ENCODE results near the gene SLC12A7.
"Not testable (repeated sequence)": the region's sequence is repeated elsewhere in the genome, so short reads cannot be mapped to it uniquely, and the experiment has no call there.

The SLC12A7 gene

GRCh38 chr5:1094670-1095190 is 17.1 kb downstream of the SLC12A7 start:
- no peak for DNase-seq

- DNase-seq, result no peak
Measured at GRCh38 chr5:1093361-1093760, 18.5 kb downstream of the SLC12A7 start.

- DNase-seq, result no peak
Measured at GRCh38 chr5:1092122-1092521, 19.7 kb downstream of the SLC12A7 start.

GRCh38 chr5:1091632-1092031 is 20.2 kb downstream of the SLC12A7 start:
- DNase-seq, result no peak

GRCh38 chr5:1090538-1090937 is 21.3 kb downstream of the SLC12A7 start:
- no peak for DNase-seq

GRCh38 chr5:1089621-1090040 is 22.2 kb downstream of the SLC12A7 start:
- no peak for DNase-seq

DNA sequence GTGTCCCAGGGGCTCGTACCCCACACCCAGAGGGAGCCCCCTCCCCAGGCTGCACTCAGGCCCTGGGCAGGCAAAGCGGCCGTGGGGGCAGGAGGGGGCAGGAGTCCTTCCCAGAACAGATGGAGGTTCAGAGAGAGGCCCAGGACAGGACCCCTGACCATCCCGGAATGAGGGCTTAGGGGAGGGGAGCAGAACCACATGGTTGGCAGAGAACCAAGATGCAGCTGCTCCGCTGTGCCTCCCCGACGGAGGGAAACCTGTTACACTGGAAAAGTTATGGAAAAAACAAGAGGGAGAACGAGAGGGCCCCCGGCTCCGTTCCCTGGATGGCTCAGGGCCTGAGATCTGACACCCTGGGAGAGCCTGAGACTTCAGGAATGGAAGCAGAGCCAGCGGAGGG is 22.7 kb downstream of the SLC12A7 start:
- no peak for DNase-seq

DNA sequence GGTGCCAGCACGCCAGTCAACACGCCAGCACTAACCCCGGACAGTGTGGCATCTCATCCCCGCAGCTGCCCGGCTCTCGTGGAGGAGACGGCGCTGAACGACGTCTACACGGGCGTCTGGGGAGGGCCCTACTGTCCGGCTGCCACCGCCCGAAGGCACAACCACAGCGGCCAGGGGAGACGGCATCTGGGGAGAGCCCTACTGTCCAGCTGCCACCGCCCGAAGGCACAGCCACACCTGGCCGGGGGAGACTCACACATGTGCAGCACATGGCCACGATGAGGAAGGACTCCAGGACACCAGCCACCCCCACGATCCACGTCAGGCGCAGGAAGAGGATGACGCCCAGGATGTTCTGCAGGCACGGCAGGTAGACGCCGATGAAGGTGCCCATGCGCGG is 23.1 kb downstream of the SLC12A7 start:
- no peak for DNase-seq

DNA sequence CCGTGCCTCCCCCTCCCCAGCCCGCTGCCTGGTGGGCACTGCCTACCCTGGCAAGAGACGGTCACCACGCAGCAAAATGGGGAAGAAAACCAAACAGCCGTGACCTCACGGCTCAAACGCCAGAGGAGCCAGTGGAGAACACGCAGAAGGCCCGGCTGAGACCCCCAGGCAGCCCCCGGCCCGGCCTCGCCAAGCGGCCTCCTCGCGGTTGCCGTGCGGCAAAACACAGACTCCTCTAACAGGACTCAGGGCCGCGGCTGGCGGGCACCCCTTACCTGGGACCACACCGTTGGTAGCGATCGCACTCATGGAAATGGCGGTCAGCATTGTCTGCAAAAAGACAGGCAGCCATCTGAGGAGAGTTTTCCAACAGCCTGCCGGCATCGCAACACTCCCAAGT is 23.8 kb downstream of the SLC12A7 start:
- DNase-seq, result no peak

- DNase-seq, result no peak
Measured at GRCh38 chr5:1087428-1087827, 24.4 kb downstream of the SLC12A7 start.

- no peak for DNase-seq
Measured at GRCh38 chr5:1086871-1087270, 25.0 kb downstream of the SLC12A7 start.

GRCh38 chr5:1086137-1086536 is 25.7 kb downstream of the SLC12A7 start:
- no peak for DNase-seq

DNA sequence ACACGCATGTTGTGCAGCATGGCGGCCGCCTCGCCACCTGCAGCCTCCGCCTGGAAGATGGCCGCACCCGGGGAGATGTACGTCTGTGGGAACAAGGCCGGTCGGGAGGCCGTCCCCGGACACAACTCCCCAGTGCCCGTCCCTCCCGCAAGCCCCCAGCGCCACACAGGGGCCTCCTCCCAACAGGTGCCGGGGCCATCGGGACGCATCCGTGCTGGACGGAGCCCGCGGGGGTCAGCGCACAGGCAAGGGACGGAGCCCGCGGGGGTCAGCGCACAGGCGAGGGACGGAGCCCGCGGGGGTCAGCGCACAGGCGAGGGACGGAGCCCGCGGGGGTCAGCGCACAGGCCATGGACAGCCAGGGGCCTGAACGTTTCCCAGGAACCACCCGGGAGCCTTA is 26.5 kb downstream of the SLC12A7 start:
- no peak for DNase-seq

DNA sequence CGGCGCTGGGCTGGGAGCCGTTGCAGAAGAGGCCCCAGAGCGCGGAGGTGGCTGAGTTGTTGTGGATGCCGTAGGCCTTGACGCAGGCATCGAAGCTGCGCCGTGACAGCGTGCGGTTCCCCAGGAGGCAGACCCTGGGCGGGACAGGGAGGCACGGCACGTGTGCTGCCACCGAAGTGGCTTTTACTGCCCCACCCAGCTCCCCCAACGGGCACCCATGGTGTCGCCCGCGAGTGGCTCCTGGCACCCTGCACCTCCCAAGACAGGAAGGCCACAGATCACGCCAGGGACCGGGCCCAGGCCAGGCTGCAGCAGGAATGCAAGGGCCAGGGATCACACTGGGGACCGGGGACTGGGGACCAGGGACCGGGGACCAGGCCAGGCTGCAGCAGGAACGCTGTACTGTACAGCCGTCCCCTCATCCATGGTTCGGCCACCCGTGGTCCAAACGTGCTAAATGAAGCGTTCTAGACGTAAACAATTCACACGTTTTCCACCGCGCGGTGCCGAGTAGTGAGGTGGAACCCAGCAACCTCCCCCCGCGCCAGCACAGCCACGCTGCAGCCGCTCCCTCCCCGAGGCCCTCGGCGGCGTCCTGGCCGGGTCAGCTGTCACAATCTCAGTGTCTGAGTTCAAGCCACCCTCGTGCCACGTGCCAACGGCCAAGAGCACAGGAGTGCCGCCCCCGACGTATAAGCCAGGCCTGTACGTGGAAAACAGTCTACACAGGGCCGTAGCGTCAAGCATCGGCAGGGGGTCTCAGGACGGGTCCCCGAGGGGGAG is 27.8 kb downstream of the SLC12A7 start:
- no peak for DNase-seq

DNA sequence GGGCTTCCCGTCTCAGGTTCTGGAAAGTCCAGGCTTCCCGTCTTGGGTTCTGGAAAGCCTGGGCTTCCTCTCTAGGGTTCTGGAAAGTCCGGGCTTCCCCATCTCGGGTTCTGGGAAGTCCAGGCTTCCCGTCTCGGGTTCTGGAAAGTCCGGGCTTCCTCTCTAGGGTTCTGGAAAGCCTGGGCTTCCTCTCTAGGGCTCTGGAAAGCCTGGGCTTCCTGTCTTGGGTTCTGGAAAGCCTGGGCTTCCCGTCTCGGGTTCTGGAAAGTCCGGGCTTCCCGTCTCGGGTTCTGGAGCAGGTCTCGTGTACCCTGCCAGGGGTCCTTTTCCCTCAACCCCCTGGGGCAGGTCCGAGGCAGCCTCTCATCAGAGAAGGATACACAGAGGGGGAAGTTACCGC is 28.8 kb downstream of the SLC12A7 start:
- not testable (repeated sequence) for DNase-seq

DNA sequence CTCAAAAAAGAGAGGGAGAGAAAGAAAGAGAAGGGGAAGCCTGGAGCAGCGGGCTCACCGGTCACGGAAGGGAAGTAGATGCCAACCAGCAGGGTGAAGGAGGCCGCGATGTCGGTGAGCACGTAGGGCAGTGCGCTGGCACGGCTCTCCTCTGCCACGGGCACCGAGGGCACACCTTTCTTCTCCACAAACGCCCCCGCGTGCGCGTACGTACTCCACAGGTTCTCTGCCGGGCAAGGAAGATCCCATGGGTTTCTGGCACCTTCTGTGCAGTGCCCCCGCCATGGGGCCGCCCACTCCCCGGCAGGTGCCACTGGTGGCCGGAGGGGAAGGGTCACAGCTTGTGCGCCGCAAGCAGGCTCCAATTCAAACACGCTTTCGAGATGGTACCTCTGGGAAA is 30.3 kb downstream of the SLC12A7 start:
- DNase-seq, result no peak

DNA sequence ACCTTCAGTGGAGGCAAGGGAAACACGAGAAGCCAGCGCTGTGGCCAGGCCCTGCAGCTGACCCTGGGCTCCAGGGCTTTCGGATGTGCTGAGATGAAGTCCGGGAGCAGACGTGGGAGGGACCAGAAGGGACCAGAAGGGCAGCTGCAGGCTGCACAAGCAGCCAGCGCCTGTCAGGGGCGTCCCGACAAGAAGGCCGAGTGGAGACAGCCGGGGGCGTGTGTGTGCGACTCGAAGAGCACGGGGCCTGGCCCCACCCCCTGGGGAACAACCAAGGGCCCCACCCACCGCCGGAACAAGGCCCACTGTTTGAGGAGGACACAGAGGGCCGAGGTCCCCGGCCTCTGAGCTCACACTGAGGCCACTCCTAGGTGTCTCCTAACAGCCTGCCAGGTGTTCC is 31.4 kb downstream of the SLC12A7 start:
- DNase-seq, result no peak

GRCh38 chr5:1079961-1080360 is 31.9 kb downstream of the SLC12A7 start:
- DNase-seq, result no peak

DNA sequence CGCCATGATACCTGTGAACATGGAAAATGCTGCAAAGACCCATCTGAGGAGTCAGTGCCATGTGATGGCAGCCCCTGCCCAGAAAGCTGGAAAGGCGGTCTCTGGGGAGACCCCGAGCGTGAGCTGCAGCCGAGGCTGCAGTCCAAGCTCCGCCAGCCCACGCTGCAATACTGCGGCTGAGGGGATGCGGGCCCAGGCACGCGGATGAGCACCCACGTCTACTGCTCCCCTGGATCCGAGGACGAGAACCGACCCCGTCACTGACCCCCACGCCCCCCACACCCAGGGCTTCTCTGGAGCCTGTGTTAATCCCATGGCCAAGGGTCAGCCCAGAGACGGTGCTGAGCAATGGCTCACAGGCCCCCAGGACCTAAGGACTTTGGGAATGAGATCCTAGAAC is 32.4 kb downstream of the SLC12A7 start:
- DNase-seq, result no peak

DNA sequence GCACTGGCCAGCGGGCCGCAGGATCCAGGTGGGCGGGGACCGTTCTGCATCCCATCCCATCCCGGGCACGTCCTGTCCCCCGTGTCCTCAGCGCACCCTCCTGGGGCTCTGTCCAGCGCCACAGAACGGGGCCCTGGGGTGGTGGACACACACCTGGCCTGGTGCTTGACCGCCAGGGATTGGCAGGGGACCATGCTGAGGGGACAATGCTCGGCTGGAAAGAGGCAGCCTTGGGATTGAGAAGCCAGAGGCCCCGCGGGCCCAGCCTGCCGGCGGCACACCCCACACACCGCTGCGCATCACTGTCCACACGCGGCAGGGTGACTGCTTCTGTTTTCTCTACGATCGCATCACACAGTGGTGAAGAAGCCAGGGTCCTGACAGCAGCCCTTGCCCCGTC is 33.0 kb downstream of the SLC12A7 start:
- DNase-seq, result no peak

DNA sequence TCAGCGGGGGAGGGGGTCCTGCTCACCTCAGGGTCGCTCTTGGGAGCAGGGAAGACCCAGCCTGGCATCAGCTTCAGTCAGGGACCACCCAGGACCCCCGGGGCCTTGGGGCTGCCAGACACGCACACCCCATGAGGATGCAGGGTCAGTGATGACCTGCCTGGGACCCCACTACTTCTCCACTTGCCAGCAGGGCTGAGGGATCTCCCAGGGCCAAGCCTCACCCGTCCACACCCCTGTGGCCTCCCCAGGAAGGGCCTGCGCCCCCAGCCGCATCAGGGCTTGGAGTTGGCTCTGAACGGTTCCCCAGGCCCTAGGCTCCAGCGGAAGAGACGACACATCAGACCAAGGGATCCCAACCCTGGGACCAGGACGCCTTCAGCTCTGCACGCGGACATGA is 33.7 kb downstream of the SLC12A7 start:
- DNase-seq, result no peak

GRCh38 chr5:1077491-1078020 is 34.3 kb downstream of the SLC12A7 start:
- DNase-seq, result no peak

DNA sequence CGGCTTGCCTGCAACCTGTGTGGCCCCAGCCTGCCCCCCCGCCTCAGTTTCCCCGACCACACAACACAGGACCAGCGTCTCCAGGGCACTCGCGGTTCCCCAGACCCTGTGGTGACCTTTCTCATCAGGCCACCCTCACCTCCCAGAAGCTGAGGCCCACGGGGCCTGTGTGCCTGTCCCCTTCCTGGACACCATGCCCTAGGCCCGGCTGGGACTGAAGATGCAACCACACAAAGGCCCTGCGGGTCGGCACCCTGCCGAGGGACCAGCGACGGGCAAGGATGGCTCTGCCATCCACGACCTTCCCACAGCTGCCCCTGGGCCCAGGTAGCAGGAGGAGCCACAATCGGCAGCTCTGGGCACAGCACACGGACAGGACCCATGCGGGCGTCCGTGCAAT is 34.8 kb downstream of the SLC12A7 start:
- no peak for DNase-seq

DNA sequence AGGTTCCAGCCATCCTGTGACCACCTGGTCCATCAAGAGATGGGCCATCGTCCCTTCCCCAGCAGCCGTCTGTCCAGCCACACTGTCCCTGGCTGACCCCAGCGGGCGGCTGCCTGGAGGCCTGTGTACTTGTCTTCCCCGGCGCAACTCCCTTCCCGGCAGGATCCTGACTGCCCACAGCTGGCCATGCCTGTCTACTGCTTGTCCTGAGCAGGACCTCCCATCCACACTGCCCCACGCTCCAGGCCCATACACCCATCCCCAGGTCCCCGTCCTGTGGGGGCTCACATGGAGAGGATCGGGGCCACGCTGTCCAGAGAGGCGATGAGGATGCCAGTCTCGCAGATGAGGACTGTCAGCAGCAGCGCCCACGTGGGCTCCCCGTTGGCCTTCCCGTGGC is 35.5 kb downstream of the SLC12A7 start:
- no peak for DNase-seq

GRCh38 chr5:1075931-1076330 is 35.9 kb downstream of the SLC12A7 start:
- DNase-seq, result no peak
